Tibial nerve (tissue), 3 donors: ENCODE measurements around the gene VOPP1.

Experiments used
- EP300 ChIP-seq, 2 donors: sonication (generic); formaldehyde crosslinking; IDR thresholded peaks; one replicate each; pipeline ENCODE4 v1.6.1; 2017; ENCODE audit warnings: antibody characterized with exemption in 2 of 2, mild to moderate bottlenecking in 1 of 2
- POLR2A ChIP-seq, 2 donors: fragments of 450-650 bp; IDR thresholded peaks; one replicate each; pipeline ENCODE4 v1.6.1; 2017; ENCODE audit warnings: antibody characterized with exemption in 2 of 2, mild to moderate bottlenecking in 2 of 2, moderate library complexity in 2 of 2

GRCh38 chr7:55449205-55449991 is 122.9 kb downstream of the VOPP1 start:
- TF ChIP-seq POLR2A (IDR thresholded peaks at IDR 0.05) (no peak), EP300 (IDR thresholded peaks at IDR 0.05) (no peak)
